GM19099 (cell line): Measurements from ENCODE around the gene APOB.

Experiments used
- POLR2A ChIP-seq: IDR thresholded peaks from 3 replicates; pipeline ENCODE4 v1.6.1; 2011; ENCODE audit warnings: low read depth; ENCODE audit not compliant: insufficient read length; ENCODE audit errors: extremely low read depth

The APOB gene

DNA sequence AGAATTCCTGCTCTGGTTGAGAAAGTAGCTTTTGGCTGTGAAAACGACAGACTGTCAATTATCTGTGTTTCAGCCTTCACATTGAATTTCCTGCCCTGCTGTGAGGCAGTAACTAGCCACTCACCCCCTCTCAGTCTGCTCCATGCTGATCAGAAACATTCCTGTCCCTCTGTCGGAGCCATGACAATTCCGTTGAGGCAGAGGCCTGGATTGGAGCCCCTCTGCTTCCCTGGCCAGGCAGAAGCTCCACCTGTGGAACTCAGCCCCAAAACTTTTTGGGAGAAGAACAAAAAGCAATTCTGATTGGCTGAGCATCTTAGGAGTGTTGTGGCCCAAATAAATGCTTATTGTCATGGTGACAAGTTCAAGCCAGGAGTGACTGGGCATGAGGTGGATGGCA is 60.0 kb downstream of the APOB start:
- no peak for TF ChIP-seq POLR2A

DNA sequence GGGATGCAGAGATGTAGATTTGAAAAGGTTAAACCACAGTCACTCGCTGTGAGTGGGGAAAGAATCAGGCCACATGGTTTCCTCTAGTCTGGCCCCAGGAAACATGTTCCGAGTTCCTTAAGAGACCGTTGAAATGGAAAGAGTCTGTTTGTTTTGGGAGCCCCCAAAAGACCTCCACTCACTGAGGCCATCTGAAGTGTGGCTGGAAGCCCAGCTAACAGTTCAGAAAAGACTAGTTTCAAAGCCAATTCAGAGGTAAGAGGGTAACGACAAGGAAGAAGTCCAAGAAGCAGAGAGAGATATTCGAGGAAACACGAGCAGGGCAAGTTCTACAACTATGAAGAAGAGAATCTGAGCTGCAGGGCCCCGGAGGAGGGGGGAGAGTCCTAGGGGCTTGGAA is 61.0 kb downstream of the APOB start:
- TF ChIP-seq POLR2A: no peak

DNA sequence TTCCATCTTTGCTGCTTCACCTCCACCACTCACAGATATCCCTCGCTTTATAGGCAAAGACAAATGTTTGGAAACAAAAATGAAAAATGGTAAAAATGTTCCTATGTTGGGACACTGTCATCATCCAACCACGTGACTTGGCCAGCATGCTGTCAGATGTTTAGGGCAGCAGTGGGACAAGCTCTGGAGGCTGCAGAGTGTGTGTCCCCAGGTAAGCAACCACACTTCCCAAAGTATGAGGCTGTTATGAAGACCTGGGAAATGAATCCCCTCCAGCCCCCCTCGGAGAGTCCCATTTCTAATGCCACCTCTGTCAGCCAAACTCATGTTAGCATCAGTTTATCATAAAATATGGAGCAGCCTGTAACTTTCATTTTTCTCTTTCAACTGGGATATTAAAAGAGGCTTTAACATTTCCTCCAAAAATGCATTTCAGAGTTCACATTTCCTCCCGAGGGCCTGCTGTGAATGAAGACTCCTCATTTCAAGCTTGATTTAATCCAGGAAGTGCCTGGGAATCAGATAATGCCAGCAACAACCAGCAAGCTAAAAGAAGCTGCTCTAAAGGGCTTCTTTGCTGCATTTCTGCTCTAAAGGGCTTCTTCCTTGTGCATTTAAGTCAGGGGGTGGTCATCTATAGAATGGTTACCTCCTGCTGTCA is 66.2 kb downstream of the APOB start:
- no peak for TF ChIP-seq POLR2A

DNA sequence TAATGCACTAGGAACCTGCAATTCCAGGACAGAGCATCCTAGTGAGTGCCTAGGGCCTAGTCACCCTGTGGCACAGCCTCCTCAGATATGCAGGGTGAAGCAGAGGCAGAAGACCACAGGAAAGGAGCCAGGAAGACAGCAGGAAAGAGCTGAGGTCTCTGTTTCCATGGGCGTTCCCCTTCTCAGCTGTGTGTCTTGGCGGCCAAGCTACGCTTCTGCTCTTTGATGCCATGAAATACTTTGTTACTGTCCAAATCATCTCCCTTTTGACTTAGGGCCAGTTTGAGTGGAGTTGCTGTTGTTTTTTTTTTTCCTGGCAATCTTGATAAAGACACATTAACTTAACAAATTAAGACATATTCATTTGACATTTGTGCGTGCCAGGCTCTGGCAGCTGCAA is 67.3 kb downstream of the APOB start:
- no peak for TF ChIP-seq POLR2A

DNA sequence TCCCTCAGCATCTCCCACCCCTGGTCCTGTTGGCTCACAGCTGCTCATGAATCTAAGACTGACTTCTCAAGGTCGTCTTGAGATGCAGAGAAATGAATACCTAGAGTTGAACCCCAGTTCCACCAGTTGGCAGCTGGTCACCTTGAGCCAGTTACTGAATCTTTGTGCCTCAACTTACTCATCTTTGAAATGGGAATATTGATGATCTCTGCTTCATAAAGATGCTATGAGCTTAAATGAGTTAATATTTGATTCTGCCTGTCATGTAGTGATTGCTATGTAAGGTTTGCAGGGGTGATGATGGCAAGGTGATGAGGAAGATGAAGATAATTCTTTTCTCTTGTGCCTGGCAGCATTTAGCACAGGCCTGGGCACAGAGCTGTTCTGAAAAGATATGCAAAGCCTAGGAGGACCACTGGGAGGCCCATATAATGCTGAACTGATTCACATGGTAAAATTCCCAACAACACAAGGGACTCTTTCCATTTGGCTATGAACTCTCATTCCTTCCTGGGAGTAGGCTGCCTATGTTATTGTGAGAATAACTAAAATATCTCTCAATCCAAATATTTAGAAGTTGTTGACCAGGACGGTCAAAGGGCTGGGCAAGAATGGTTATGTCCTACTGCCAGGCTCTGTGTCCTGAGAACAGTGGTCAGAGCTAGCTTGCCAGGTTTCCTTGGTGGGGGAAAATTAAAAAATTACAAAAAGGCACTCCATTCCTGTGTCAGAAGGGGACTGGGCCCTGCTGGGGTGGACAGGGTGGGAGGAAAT is 70.9 kb downstream of the APOB start:
- TF ChIP-seq POLR2A: no peak

DNA sequence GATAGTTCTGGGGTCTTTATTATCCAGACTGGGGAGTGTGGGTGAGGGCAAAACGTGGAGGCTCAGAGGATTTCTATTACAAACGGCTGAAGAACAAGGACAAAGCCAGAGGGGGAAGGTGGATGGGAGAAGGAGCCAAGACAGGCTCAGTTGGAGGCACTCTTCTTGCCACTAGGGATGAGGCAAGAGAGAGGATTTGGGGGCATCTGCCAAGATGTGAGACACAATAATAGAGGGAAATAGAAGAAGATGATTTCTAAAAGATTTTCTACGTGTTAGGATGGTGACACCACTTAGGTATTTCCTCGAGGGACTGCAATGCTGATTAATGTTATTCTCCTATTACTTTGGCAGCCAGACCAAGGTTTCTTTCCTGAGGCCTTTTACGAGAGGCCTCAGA is 71.8 kb downstream of the APOB start:
- TF ChIP-seq POLR2A: no peak

DNA sequence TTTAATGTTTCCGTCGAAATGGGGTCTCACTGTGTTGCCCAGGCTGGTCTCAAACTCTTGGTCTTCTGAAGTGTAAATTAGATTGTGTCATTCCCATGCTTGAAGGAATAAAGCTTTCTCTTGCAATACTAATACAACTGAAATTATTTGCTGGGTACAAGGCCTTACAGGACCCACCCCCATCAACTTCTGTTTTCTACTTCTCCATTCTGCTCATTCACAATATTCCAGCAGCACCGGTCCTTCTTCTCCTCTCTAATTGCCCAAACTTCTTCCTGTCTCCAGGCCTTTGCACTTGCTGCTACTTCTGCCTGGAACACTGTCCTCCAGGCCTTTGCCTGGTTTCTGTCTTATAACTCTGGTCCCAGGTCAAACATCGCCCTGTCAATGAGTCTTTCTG is 73.8 kb downstream of the APOB start:
- TF ChIP-seq POLR2A: no peak

DNA sequence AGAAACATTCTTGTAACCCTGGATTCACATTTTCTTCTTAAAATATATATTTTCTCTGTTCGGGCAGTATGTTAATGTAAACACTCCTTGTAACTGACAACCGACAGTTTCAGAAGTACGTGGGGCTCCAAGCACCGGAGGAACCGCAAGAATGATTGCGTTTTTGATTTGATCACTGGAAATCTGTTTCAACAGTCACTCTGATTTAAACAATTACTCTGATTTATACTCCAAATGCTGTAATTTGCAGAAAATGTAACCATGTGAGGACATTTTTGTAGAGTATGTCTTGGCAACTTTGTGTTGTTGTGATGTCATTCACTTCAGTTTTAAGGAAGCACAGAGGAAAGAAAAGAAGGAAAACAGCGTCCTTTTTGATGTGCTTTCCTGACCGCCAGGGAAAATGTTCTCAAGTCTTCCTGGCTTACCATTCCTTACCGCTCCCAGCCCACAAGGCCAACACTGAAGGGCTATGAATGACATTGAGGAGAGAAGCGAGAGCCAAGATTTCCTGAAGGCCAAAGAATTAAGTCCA is 77.7 kb downstream of the APOB start:
- no peak for TF ChIP-seq POLR2A

DNA sequence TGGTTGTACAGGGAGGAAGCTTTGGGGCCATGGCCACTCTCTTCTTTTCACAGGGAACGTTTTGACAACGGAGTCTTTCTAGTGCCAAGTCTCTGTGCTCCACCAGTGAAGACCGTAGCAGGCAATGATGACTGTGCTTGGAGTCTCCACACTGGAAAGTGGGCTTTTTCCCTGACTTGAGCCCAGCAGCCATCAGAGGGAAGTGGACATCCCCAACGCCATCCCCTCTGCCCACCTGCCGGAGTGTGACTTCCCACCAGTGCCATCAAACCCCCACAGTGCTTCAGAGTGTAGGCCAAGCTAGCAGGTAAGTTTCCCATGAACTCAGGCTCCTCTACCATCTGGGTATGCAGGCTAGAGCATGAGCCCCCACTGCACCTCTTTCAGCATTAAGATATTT is 78.7 kb downstream of the APOB start:
- no peak for TF ChIP-seq POLR2A

DNA sequence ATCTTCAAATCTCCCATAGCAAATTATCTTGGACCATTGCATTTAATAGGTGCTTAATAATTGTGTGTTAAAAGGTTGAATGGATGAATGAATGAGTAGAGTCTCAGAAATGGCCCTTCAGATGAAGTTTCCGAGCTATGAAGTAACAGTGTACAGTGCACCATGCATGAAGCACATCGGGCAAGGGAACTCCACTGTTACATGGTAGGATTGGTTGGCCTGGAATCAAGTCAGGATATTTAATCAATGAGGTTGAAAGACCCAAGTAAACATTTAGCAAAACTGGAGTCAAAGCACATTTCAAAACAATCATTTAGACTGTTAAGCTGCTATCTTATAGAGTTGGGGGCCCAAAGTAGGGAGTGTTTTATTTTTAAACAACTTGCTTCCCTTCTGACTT is 80.0 kb downstream of the APOB start:
- no peak for TF ChIP-seq POLR2A

DNA sequence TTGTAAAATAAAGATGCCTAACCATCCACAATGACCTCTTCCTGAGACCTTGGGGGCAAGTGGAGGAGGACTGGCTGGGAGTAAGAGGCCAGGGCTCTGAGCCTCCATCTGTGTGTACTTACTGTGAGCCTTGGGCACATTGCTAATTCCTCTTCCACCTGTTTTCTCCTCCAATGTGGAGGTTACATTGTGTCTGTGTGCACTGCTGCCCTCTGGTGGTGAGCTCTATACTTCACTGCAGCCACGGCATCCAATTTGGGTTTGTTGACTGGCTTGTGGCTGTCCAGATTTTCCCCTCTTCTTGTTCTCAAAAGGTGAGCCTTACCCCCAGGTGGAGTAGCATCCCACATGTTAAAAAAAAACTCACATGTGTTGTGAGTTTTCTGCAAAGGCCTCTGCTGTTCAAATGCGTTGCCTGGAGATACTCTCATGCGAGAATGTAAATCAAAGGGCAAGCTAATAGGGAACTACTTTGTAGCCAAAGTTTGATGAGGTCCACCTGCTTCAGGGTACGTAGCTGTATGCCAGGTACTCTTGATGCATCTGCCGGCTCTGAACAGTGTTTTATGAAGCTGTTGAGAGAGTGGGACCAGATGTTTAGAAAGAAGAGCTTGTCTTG is 80.8 kb downstream of the APOB start:
- TF ChIP-seq POLR2A: no peak

DNA sequence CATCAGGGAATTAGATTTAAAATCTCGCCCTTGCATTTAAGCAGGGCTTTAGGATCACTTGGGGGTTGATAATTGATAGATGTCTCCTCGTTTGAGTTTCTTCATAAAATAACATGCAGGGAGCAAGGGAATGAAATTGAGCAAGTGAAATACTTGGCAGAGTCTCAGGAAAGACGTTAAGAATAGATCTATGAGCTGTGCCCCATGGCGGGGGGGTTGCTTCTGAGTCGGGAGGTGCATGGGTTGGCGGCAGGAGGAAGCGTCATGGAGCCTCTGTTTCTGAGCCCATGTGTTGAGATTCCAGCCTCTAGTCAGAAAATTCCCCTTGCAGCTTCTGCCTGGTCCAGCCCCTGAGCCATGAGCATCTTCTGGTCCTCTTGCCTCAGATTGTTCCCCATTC is 82.0 kb downstream of the APOB start:
- no peak for TF ChIP-seq POLR2A

DNA sequence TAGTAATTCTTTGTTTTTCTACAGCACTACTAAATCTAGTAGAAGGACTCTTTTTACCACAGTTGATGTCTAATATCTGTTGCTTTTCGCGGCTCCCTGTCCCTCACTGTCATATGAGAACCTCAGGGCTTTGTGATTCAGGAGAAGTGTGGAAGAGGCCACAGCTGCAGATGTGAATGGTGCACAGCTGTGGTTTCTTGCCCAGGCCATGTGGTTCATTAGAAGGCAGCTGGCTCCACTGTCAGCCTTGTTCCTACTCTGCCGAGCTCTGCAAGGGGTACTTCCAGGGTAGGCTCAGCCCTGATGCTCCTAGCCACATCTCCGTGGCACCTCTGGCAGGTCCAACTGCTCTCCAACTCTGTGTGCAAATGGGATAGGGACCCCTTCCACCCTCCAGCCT is 83.9 kb downstream of the APOB start:
- no peak for TF ChIP-seq POLR2A

DNA sequence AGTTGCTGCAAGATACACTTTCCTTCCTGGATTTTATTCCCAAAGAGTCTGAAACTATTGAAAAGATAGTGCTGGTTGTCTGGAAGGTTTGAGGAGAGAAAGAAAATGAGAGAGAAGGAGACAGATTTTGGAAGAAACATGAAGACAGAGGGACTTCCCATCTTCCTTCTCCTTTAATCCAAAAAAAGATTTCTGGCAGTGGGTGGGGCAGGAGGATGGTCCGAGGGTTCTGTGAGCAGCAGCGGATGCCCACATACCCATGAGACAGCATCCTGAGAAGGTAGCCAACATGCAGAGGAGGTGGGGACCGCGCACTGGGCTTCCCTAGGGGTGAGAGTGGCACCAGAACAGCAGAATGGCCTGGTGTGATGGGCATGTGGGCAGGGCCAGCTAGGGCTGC is 84.6 kb downstream of the APOB start:
- TF ChIP-seq POLR2A: no peak

DNA sequence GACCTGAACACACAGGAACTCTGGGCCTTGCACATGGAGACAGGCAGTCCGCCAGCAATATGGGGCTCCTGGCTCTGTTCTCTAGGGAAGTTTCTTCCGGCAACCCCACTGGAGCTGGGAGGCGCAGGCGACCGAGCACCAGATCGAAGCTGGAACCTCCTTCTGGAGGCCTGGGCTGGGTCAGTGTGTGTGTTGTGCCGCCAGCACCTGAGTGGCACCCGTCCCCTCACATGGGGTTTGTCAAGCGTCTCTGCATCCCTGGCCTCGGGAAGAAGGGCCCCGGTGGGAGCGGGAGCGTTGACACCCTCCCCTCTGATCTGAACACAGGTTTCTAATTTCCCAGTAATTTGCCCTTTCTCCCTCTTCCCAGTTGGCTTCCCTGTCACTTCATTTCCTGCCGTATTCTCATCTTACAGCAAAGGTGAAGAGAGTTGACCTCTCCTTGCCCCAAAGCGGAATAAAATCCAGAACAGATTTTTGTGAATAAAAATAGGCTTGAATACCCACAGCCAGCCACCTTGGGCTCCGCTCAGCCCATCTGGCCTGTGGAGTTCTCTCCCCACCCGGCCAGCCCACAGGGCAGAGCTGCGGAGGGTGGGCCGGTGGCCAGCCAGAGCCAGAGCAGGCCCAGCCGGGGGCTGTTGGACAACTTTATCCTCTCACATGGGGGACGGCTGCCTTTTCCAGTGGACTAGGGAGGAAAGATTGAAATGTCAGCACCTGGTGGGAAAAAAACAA is 85.9 kb downstream of the APOB start:
- no peak for TF ChIP-seq POLR2A
